Uterus (tissue), 4 donors: ENCODE results near the gene JUP. TPM values are rescaled to one million over a fixed set of nuclear protein-coding genes. Genes with fewer than 3 reads are reported as not detected.

Source experiments
- DNase-seq, 2 donors: peaks; one replicate each; pipeline ENCODE4 v3.0.0-alpha.2; 2019 to 2020
- H3K27ac ChIP-seq, 2 donors: fragments of 200-600 bp; sonication (generic); 1 replicate in 1 of 2; 2 replicates in 1 of 2; pipeline ENCODE4 v1.5.1; 2016 to 2018
- H3K27me3 ChIP-seq, 2 donors: fragments of 200-600 bp; sonication (generic); one replicate each; pipeline ENCODE4 v1.5.1; 2018 to 2019; ENCODE audit warnings: control low read depth in 1 of 2
- H3K36me3 ChIP-seq, 2 donors: fragments of 200-600 bp; sonication (generic); one replicate each; pipeline ENCODE4 v1.5.1; 2019; ENCODE audit warnings: control low read depth in 1 of 2
- H3K4me1 ChIP-seq, 2 donors: fragments of 200-600 bp; sonication (generic); one replicate each; pipeline ENCODE4 v1.5.1; 2018 to 2019; ENCODE audit warnings: control low read depth in 1 of 2
- H3K4me3 ChIP-seq, 2 donors: fragments of 200-600 bp; sonication (generic); 1 replicate in 1 of 2; 2 replicates in 1 of 2; pipeline ENCODE4 v1.5.1; 2018 to 2019; ENCODE audit warnings: mild to moderate bottlenecking in 1 of 2
- H3K9me3 ChIP-seq, 2 donors: fragments of 200-600 bp; sonication (generic); one replicate each; pipeline ENCODE4 v1.5.1; 2019; ENCODE audit warnings: control low read depth in 1 of 2
- CTCF ChIP-seq, 4 experiments: fragments of 200-600 bp in 2 of 4; fragments of 450-650 bp in 2 of 4; sonication (generic) in 2 of 4; IDR thresholded peaks; one replicate each; pipeline ENCODE4 v1.5.1; 2016 to 2019; ENCODE audit warnings: antibody characterized with exemption in 4 of 4, mild to moderate bottlenecking in 2 of 4, moderate library complexity in 1 of 4
- POLR2A ChIP-seq, 2 donors: fragments of 450-650 bp; IDR thresholded peaks; one replicate each; pipeline ENCODE4 v1.6.1; 2016; ENCODE audit warnings: antibody characterized with exemption in 2 of 2, mild to moderate bottlenecking in 1 of 2, moderate library complexity in 1 of 2
- intact Hi-C: fragments of 100-400 bp; cut with DNase I; formaldehyde crosslinking; loops from one replicate; pipeline ENCODE4 v1.15.1; 2023; ENCODE audit warnings: low total_unique reads
- total RNA-seq, 4 donors: library from RNA; depleted of rRNA in 3 of 4; stranded (reverse); fragments of >200 nt in 3 of 4; gene quantifications; one replicate each; pipeline versions ENCODE4 v1.1.0 to v1.2.4, GENCODE V29; 2014 to 2023
- donor health status: DM: yes; HTN: yes; CAD: no.

The JUP gene
- total RNA-seq, 4 donors from 2014 or later: 49.1 to 110 (median 70.0) TPM

GRCh38 chr17:41772586-41773189 lies 13.8 kb downstream of the JUP start:
- TF ChIP-seq POLR2A (IDR thresholded peaks at IDR 0.05): no peak
- TF ChIP-seq CTCF (IDR thresholded peaks at IDR 0.05): no peak
- H3K9me3 ChIP-seq: no peaks in the 10 kb centered on the region
- no peaks in the 10 kb centered on the region for H3K36me3 ChIP-seq
- H3K27me3 ChIP-seq: no peaks in the 10 kb centered on the region
- no peak for DNase-seq
- no peak overlapping the region for H3K4me3 ChIP-seq
- H3K4me1 ChIP-seq: peaks cover 0 to 37% of the 10 kb centered on the region in 2 donors
- intact Hi-C loops: no loop called here
- peak overlapping the region; percentile 53 to 71 for H3K27ac ChIP-seq

- peaks cover 0 to 34% of the 10 kb centered on the region in 2 donors for H3K4me1 ChIP-seq
- TF ChIP-seq POLR2A (IDR thresholded peaks at IDR 0.05) (no peak), CTCF (IDR thresholded peaks at IDR 0.05) (no peak)
- peak overlapping the region; percentile 53 to 71 for H3K27ac ChIP-seq
- DNase-seq: no peak
- H3K9me3 ChIP-seq: no peaks in the 10 kb centered on the region
- H3K27me3 ChIP-seq: no peaks in the 10 kb centered on the region
- H3K36me3 ChIP-seq: no peaks in the 10 kb centered on the region
- no peak overlapping the region for H3K4me3 ChIP-seq
- intact Hi-C loops: no loop called here
Observed at GRCh38 chr17:41772218-41772585, 14.3 kb downstream of the JUP start.

- Histone ChIP-seq H3K27me3 (no peaks in the 10 kb centered on the region), H3K9me3 (no peaks in the 10 kb centered on the region), H3K36me3 (no peaks in the 10 kb centered on the region), H3K4me1 (peaks cover 0 to 28% of the 10 kb centered on the region in 2 donors), H3K27ac (peak overlapping the region in 1 of 2 donors; percentile 53), H3K4me3 (no peak overlapping the region)
- TF ChIP-seq POLR2A (IDR thresholded peaks at IDR 0.05): no peak
- TF ChIP-seq CTCF (IDR thresholded peaks at IDR 0.05): no peak
- no peak for DNase-seq
- intact Hi-C loops: no loop called here
Observed at GRCh38 chr17:41771389-41772206, 14.9 kb downstream of the JUP start.

GRCh38 chr17:41769985-41770384 lies 16.5 kb downstream of the JUP start:
- Histone ChIP-seq H3K4me1 (peaks cover 0 to 14% of the 10 kb centered on the region in 2 donors), H3K36me3 (no peaks in the 10 kb centered on the region), H3K9me3 (no peaks in the 10 kb centered on the region), H3K4me3 (no peak overlapping the region), H3K27ac (no peak overlapping the region), H3K27me3 (no peaks in the 10 kb centered on the region)
- intact Hi-C loops: no loop called here
- TF ChIP-seq CTCF (IDR thresholded peaks at IDR 0.05) (no peak), POLR2A (IDR thresholded peaks at IDR 0.05) (no peak)
- no peak for DNase-seq

- peaks cover 0 to 14% of the 10 kb centered on the region in 2 donors for H3K4me1 ChIP-seq
- no peaks in the 10 kb centered on the region for H3K9me3 ChIP-seq
- DNase-seq: no peak
- no peaks in the 10 kb centered on the region for H3K36me3 ChIP-seq
- intact Hi-C loops: no loop called here
- H3K27me3 ChIP-seq: no peaks in the 10 kb centered on the region
- H3K4me3 ChIP-seq: no peak overlapping the region
- TF ChIP-seq CTCF (IDR thresholded peaks at IDR 0.05) (no peak), POLR2A (IDR thresholded peaks at IDR 0.05) (no peak)
- no peak overlapping the region for H3K27ac ChIP-seq
Observed at GRCh38 chr17:41769346-41769862, 17.1 kb downstream of the JUP start.
